Hepatocyte (in vitro differentiated cells): ENCODE data around the gene SYCE3. TPM values are rescaled to one million over a fixed set of nuclear protein-coding genes. Genes with fewer than 3 reads are reported as not detected.

Experiments used
- DNase-seq: peaks from one replicate; pipeline ENCODE4 v3.0.0-alpha.2; 2016; ENCODE audit warnings: low spot score
- H2AFZ ChIP-seq: fragments of 200-600 bp; sonication (generic); 2 replicates; pipeline ENCODE4 v1.6.0; 2016; ENCODE audit warnings: antibody characterized with exemption, mild to moderate bottlenecking
- H3K27ac ChIP-seq: fragments of 200-600 bp; sonication (generic); 2 replicates; pipeline ENCODE4 v1.5.1; 2016; ENCODE audit warnings: mild to moderate bottlenecking
- H3K27me3 ChIP-seq: fragments of 200-600 bp; sonication (generic); 2 replicates; pipeline ENCODE4 v1.6.1; 2016
- H3K36me3 ChIP-seq: fragments of 200-600 bp; sonication (generic); replicated peaks from 2 replicates; pipeline ENCODE4 v1.5.1; 2016; ENCODE audit warnings: low read depth; ENCODE audit not compliant: insufficient read depth
- H3K4me1 ChIP-seq: fragments of 200-600 bp; sonication (generic); 2 replicates; pipeline ENCODE4 v1.5.1; 2016; ENCODE audit warnings: mild to moderate bottlenecking, moderate library complexity; ENCODE audit not compliant: insufficient read depth
- H3K4me2 ChIP-seq: fragments of 200-600 bp; sonication (generic); 2 replicates; pipeline ENCODE4 v1.6.0; 2016
- H3K4me3 ChIP-seq: fragments of 200-600 bp; sonication (generic); 2 replicates; pipeline ENCODE4 v1.5.1; 2016; ENCODE audit warnings: mild to moderate bottlenecking
- H3K79me2 ChIP-seq: fragments of 200-600 bp; sonication (generic); 2 replicates; pipeline ENCODE4 v1.6.0; 2017; ENCODE audit warnings: mild to moderate bottlenecking
- H3K9me2 ChIP-seq: fragments of 200-600 bp; sonication (generic); replicated peaks from 2 replicates; pipeline ENCODE4 v1.6.0; 2017; ENCODE audit warnings: mild to moderate bottlenecking; ENCODE audit not compliant: insufficient read depth
- H3K9me3 ChIP-seq: fragments of 200-600 bp; sonication (generic); 2 replicates; pipeline ENCODE4 v1.5.1; 2016; ENCODE audit warnings: low read depth, mild to moderate bottlenecking
- H4K20me1 ChIP-seq: fragments of 200-600 bp; sonication (generic); 2 replicates; pipeline ENCODE4 v1.6.0; 2016; ENCODE audit warnings: mild to moderate bottlenecking; ENCODE audit not compliant: insufficient read depth, poor library complexity, severe bottlenecking
- EZH2 ChIP-seq: fragments of 200-600 bp; sonication (generic); IDR thresholded peaks from 2 replicates; pipeline ENCODE4 v1.6.1; 2016; ENCODE audit warnings: antibody characterized with exemption, mild to moderate bottlenecking, borderline replicate concordance
- EZH2phosphoT487 ChIP-seq: fragments of 200-600 bp; sonication (generic); IDR thresholded peaks from one replicate; pipeline ENCODE4 v1.6.1; 2018; ENCODE audit warnings: antibody characterized with exemption, mild to moderate bottlenecking, low read depth, moderate library complexity; ENCODE audit not compliant: unreplicated experiment, severe bottlenecking
- WGBS: methylation state at CpG from one replicate; pipeline ENCODE4 v1.1.6; 2016; ENCODE audit warnings: low lambda C conversion rate; ENCODE audit errors: missing lambda C conversion rate; 5-methylcytosine and 5-hydroxymethylcytosine counted together
- polyA plus RNA-seq: library from polyadenylated mRNA; unstranded; fragments of >200 nt; fragmentation: Nextera tagmentation; extraction: Ambion mirVana; gene quantifications from 2 replicates; pipeline ENCODE4 v1.2.1, GENCODE V29; 2016
- total RNA-seq: library from RNA; depleted of rRNA; stranded (reverse); fragments of >200 nt; gene quantifications from 2 replicates; pipeline ENCODE4 v1.2.3, GENCODE V29; 2014
- TF ChIP-seq, protein P1 (sequence below): fragments of 200-600 bp; sonication (generic); IDR thresholded peaks from 2 replicates; pipeline ENCODE4 v1.5.1; 2016; ENCODE audit warnings: antibody characterized with exemption, mild to moderate bottlenecking; ENCODE audit not compliant: poor library complexity

The SYCE3 gene
- total and polyA plus RNA-seq, 2 experiments from 2014 or later = 1.4 TPM; not detected in 1

DNA sequence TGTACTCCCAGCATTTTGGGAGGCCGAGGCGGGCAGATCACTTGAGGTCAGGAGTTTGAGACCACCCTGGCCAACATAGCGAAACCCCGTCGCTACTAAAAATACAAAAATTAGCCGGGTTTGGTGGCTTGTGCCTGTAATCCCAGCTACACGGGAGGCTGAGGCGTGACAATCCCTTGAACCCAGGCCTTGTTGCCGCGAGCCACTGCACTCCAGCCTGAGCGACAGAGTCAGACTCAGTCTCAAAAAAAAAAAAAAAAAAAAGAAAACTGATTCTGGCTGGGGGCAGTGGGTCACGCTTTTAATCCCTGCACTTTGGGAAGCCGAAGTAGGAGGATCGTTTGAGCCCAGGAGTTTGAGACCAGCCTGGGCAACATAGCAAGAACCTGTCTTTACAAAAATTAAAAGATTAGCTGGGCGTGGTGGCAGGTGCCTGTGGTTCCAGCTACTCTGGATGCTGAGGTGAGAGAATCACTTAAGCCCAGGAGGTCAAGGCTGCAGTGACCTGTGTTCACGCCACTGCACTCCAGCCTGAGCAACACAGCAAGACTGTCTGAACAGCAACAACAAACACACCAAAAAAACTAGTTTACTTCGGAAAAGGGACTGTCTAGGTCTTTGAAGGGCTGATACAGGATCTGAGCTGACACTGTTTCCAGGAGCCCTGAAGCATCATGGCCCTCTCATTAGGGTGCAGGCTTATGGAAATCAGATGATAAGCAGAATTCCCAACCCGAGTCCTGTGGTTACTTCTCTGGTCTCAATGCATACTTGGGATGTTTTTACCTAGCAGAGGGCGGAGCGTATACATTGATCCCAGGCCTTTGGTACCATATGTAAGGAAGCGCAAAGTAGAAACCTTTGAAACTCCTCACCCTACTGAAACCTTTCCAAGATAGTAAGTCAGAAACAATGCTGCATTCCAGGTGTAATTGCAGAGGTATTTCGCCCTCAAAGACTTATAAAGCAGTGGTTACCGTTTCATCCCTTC is 21.7 kb upstream of the SYCE3 start:
- Histone ChIP-seq H4K20me1 (no peaks in the 10 kb centered on the region), H3K4me2 (peak overlapping the region; percentile 81), H3K9me3 (no peaks in the 10 kb centered on the region), H3K4me1 (peaks cover 13% of the 10 kb centered on the region), H2AFZ (no peak overlapping the region), H3K27me3 (no peaks in the 10 kb centered on the region), H3K4me3 (no peak overlapping the region), H3K36me3 (no peaks in the 10 kb centered on the region), H3K9me2 (no peaks in the 10 kb centered on the region), H3K79me2 (peaks cover 18% of the 10 kb centered on the region), H3K27ac (no peak overlapping the region)
- DNase-seq = no peak
- no peak for TF ChIP-seq EZH2
- TF ChIP-seq EZH2phosphoT487 = no peak
- TF ChIP-seq, protein P1, sequence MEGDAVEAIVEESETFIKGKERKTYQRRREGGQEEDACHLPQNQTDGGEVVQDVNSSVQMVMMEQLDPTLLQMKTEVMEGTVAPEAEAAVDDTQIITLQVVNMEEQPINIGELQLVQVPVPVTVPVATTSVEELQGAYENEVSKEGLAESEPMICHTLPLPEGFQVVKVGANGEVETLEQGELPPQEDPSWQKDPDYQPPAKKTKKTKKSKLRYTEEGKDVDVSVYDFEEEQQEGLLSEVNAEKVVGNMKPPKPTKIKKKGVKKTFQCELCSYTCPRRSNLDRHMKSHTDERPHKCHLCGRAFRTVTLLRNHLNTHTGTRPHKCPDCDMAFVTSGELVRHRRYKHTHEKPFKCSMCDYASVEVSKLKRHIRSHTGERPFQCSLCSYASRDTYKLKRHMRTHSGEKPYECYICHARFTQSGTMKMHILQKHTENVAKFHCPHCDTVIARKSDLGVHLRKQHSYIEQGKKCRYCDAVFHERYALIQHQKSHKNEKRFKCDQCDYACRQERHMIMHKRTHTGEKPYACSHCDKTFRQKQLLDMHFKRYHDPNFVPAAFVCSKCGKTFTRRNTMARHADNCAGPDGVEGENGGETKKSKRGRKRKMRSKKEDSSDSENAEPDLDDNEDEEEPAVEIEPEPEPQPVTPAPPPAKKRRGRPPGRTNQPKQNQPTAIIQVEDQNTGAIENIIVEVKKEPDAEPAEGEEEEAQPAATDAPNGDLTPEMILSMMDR = no peak
- 90% methylated on average over 21 of the region's 23 CpGs for WGBS

DNA sequence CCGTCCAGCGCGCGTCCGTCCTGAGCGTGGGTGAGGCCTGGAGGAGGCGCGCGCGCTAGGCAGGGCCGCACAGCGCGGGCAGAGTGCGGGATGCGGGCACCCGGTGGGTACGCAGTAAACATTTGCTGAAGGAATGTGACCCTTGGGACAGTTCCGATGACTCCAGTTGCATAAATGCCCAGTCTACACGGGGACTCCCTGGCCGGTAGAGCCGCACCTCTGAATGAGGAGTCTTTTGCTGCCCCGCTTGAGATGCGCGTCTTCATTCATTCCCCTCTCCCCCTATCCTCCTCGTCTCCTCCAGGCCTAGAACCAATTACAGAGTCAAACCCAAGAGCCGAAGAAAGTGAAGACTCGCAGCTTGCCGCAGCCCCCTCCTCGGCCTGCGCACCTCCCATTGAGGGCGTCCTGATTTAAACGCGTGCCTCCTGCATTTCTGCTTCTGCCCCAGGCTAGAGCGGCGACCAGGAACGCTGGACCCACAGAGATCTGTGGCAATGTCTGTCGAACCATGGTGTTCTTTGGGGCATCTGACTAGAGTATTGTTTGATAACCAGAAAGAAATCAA is 20.7 kb upstream of the SYCE3 start:
- no peaks in the 10 kb centered on the region for H3K27me3 ChIP-seq
- peak overlapping the region; percentile 32 for H3K4me3 ChIP-seq
- no peaks in the 10 kb centered on the region for H3K9me2 ChIP-seq
- H2AFZ ChIP-seq = peak overlapping the region; percentile 24
- peaks cover 13% of the 10 kb centered on the region for H3K4me1 ChIP-seq
- H3K27ac ChIP-seq = peak overlapping the region; percentile 6
- DNase-seq = no peak
- 9% methylated on average over 24 of the region's 37 CpGs for WGBS
- peak overlapping the region; percentile 81 for H3K4me2 ChIP-seq
- H3K79me2 ChIP-seq = peaks cover 18% of the 10 kb centered on the region
- TF ChIP-seq, protein P1 = no peak
- no peak for TF ChIP-seq EZH2
- TF ChIP-seq EZH2phosphoT487 = no peak
- no peaks in the 10 kb centered on the region for H3K9me3 ChIP-seq
- no peaks in the 10 kb centered on the region for H4K20me1 ChIP-seq
- H3K36me3 ChIP-seq = no peaks in the 10 kb centered on the region

DNA sequence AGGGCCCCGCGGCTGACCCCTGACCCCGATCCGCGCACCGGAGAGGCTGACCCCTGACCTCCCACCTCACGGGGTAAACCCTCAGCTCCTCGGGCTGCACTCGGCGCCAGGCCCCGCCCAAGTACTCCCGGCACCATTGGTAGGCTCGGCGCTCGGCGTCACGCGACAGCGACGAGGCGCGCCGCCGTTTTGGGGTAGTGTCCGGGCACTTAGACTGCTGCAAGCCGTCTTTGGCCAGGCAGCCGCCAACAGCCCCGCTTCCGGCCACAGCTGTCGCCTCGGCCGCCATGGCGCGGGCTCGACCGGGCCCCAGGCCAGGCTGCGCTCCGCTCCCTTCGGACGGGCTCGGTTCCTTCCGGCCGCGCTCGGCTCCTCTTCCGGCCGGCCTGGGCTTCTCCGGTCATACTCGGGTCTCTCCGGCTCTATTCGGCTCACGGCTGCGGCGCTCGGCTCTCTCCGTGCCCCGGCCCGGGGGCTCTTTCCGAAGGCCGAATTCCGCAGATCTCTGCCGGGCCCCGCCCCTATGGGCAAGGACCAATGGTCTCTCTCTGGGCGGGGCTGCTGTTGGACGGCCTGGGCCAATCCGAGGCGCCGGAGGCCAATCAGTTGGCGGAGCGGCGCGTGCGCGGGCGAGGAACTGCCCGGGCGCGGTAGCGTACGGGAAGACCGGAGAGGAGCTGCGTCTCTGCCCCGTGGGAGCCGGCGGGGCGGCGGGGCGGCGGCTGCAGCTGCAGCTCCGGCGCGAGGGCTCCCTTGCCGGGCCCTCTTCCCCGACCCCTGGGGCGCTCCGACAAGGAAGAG is 20.0 kb upstream of the SYCE3 start, which contains the start of gene CHKB:
Gene CHKB, minus strand, starts transcription at position 357 of the 801 bp plus-strand sequence. Its CDS starts 68 bp downstream, at position 289.
- TF ChIP-seq EZH2 (no peak), EZH2phosphoT487 (no peak)
- TF ChIP-seq, protein P1 = no peak
- peaks cover 18% of the 10 kb centered on the region for H3K79me2 ChIP-seq
- H3K9me3 ChIP-seq = no peaks in the 10 kb centered on the region
- DNase-seq = peak; percentile 99
- H3K27me3 ChIP-seq = no peaks in the 10 kb centered on the region
- no peaks in the 10 kb centered on the region for H4K20me1 ChIP-seq
- no peaks in the 10 kb centered on the region for H3K9me2 ChIP-seq
- H3K4me2 ChIP-seq = peak within 1 kb of the TSS; percentile 92
- H3K27ac ChIP-seq = peak within 1 kb of the TSS; percentile 93
- peak within 1 kb of the TSS; percentile 32 for H3K4me3 ChIP-seq
- H3K4me1 ChIP-seq = peaks cover 13% of the 10 kb centered on the region
- H3K36me3 ChIP-seq = no peaks in the 10 kb centered on the region
- under 1% methylated on average over 79 of the region's 96 CpGs for WGBS
- H2AFZ ChIP-seq = peak within 1 kb of the TSS; percentile 39
